Measurements from ENCODE around the gene PARVB. TPM values are rescaled to one million over a fixed set of nuclear protein-coding genes. Genes with fewer than 3 reads are reported as not detected.

PARVB gene
- polyA plus RNA-seq, 1 experiment = 65.8 TPM

- CTCF ChIA-PET = interaction anchor here (4.4 kb wide), 1 partner anchor 13 kb away, joined by 28 read pairs; no protein-coding TSS in a partner anchor
- peaks cover 24% of the 10 kb centered on the region for H3K36me3 ChIP-seq (ENCODE audit: control insufficient read depth, insufficient read depth, low read length)
- no peaks in the 10 kb centered on the region for H3K27me3 ChIP-seq (ENCODE audit: control insufficient read depth, insufficient read depth, low read length)
- no peak for TF ChIP-seq CTCF (IDR thresholded peaks at IDR 0.05; ENCODE audit: insufficient read depth, low read depth, low read length)
- no peak overlapping the region for H3K4me3 ChIP-seq (ENCODE audit: low read depth, low read length)
- POLR2A ChIA-PET = no interaction called here
- DNase-seq (ENCODE audit: low read depth) = no peak
Observed at GRCh38 chr22:43980579-43980978, 43.5 kb upstream of the PARVB start.

- Histone ChIP-seq H3K4me3 (ENCODE audit: low read depth, low read length) (no peak overlapping the region), H3K36me3 (ENCODE audit: control insufficient read depth, insufficient read depth, low read length) (peaks cover 23% of the 10 kb centered on the region), H3K27me3 (ENCODE audit: control insufficient read depth, insufficient read depth, low read length) (no peaks in the 10 kb centered on the region)
- no peak for DNase-seq (ENCODE audit: low read depth)
- ChIA-PET POLR2A (no interaction called here), CTCF (interaction anchor here (4.4 kb wide), 1 partner anchor 12 kb away, joined by 28 read pairs; no protein-coding TSS in a partner anchor)
- TF ChIP-seq CTCF (IDR thresholded peaks at IDR 0.05; ENCODE audit: insufficient read depth, low read depth, low read length) = no peak
Observed at GRCh38 chr22:43980996-43981395, 43.1 kb upstream of the PARVB start.

GRCh38 chr22:43983808-43984207 lies 40.3 kb upstream of the PARVB start:
- no peak for TF ChIP-seq CTCF (IDR thresholded peaks at IDR 0.05; ENCODE audit: insufficient read depth, low read depth, low read length)
- Histone ChIP-seq H3K36me3 (ENCODE audit: control insufficient read depth, insufficient read depth, low read length) (peaks cover 14% of the 10 kb centered on the region), H3K4me3 (ENCODE audit: low read depth, low read length) (no peak overlapping the region), H3K27me3 (ENCODE audit: control insufficient read depth, insufficient read depth, low read length) (no peaks in the 10 kb centered on the region)
- POLR2A ChIA-PET = no interaction called here
- DNase-seq (ENCODE audit: low read depth) = no peak
- CTCF ChIA-PET = interaction anchor here (0.8 to 4.4 kb wide), 2 partner anchors 9 to 88 kb away, joined by 3 to 28 read pairs; no protein-coding TSS in a partner anchor

GRCh38 chr22:43985532-43985931 lies 38.6 kb upstream of the PARVB start:
- ChIA-PET POLR2A (no interaction called here), CTCF (interaction anchor here (0.6 to 0.8 kb wide), 2 partner anchors 145 to 393 kb away, joined by 3 read pairs; no protein-coding TSS in a partner anchor)
- TF ChIP-seq CTCF (IDR thresholded peaks at IDR 0.05; ENCODE audit: insufficient read depth, low read depth, low read length) = no peak
- Histone ChIP-seq H3K4me3 (ENCODE audit: low read depth, low read length) (no peak overlapping the region), H3K27me3 (ENCODE audit: control insufficient read depth, insufficient read depth, low read length) (no peaks in the 10 kb centered on the region), H3K36me3 (ENCODE audit: control insufficient read depth, insufficient read depth, low read length) (peaks cover 19% of the 10 kb centered on the region)
- DNase-seq (ENCODE audit: low read depth) = no peak

- H3K27me3 ChIP-seq (ENCODE audit: control insufficient read depth, insufficient read depth, low read length) = no peaks in the 10 kb centered on the region
- no peak for TF ChIP-seq CTCF (IDR thresholded peaks at IDR 0.05; ENCODE audit: insufficient read depth, low read depth, low read length)
- POLR2A ChIA-PET = no interaction called here
- H3K36me3 ChIP-seq (ENCODE audit: control insufficient read depth, insufficient read depth, low read length) = peaks cover 25% of the 10 kb centered on the region
- no peak overlapping the region for H3K4me3 ChIP-seq (ENCODE audit: low read depth, low read length)
- no peak for DNase-seq (ENCODE audit: low read depth)
- CTCF ChIA-PET = interaction anchor here (0.9 to 2.3 kb wide), 5 partner anchors 11 to 697 kb away, joined by 3 to 10 read pairs (median 3); no protein-coding TSS in a partner anchor
Observed at GRCh38 chr22:43988116-43988820, 35.8 kb upstream of the PARVB start.

Measured in BJ (cell line).